ENCODE results near the gene APP.

APP gene

GRCh38 chr21:26115305-26115704, 55.3 kb downstream of the APP start:
- H3K27me3 Mint-ChIP-seq (ENCODE audit: low read depth, poor library complexity) = no peaks in the 10 kb centered on the region
- TF ChIP-seq CTCF (IDR thresholded peaks at IDR 0.05) = no peak
- no peaks in the 10 kb centered on the region for H3K9me3 Mint-ChIP-seq
- H3K27ac Mint-ChIP-seq = peak overlapping the region; percentile 72
- peaks cover 38% of the 10 kb centered on the region for H3K4me1 Mint-ChIP-seq
- no peak overlapping the region for H3K4me3 Mint-ChIP-seq
- H3K36me3 Mint-ChIP-seq (ENCODE audit: low read depth) = peaks cover 33% of the 10 kb centered on the region
- DNase-seq = no peak

GRCh38 chr21:26112975-26113374, 57.6 kb downstream of the APP start:
- Mint-ChIP-seq H3K27me3 (ENCODE audit: low read depth, poor library complexity) (peaks cover 4% of the 10 kb centered on the region), H3K4me3 (no peak overlapping the region), H3K4me1 (peaks cover 38% of the 10 kb centered on the region), H3K27ac (peak overlapping the region; percentile 83), H3K9me3 (no peaks in the 10 kb centered on the region), H3K36me3 (ENCODE audit: low read depth) (peaks cover 49% of the 10 kb centered on the region)
- TF ChIP-seq CTCF (IDR thresholded peaks at IDR 0.05) = no peak
- no peak for DNase-seq

GRCh38 chr21:26112127-26112742, 58.3 kb downstream of the APP start:
- H3K36me3 Mint-ChIP-seq (ENCODE audit: low read depth) = peaks cover 57% of the 10 kb centered on the region
- H3K4me3 Mint-ChIP-seq = no peak overlapping the region
- no peaks in the 10 kb centered on the region for H3K9me3 Mint-ChIP-seq
- DNase-seq = no peak
- H3K27me3 Mint-ChIP-seq (ENCODE audit: low read depth, poor library complexity) = peaks cover 4% of the 10 kb centered on the region
- H3K4me1 Mint-ChIP-seq = peaks cover 38% of the 10 kb centered on the region
- H3K27ac Mint-ChIP-seq = peak overlapping the region; percentile 83
- TF ChIP-seq CTCF (IDR thresholded peaks at IDR 0.05) = no peak

- Mint-ChIP-seq H3K4me1 (peaks cover 30% of the 10 kb centered on the region), H3K27ac (no peak overlapping the region), H3K27me3 (ENCODE audit: low read depth, poor library complexity) (peaks cover 7% of the 10 kb centered on the region), H3K36me3 (ENCODE audit: low read depth) (peaks cover 72% of the 10 kb centered on the region), H3K4me3 (no peak overlapping the region), H3K9me3 (peaks cover 2% of the 10 kb centered on the region)
- TF ChIP-seq CTCF (IDR thresholded peaks at IDR 0.05) = no peak
- DNase-seq = no peak
Observed at GRCh38 chr21:26110715-26111114, 59.9 kb downstream of the APP start.

- Mint-ChIP-seq H3K9me3 (peaks cover 16% of the 10 kb centered on the region), H3K27me3 (ENCODE audit: low read depth, poor library complexity) (peaks cover 7% of the 10 kb centered on the region), H3K4me1 (no peaks in the 10 kb centered on the region), H3K27ac (no peak overlapping the region), H3K4me3 (no peak overlapping the region), H3K36me3 (ENCODE audit: low read depth) (peaks cover 79% of the 10 kb centered on the region)
- DNase-seq = no peak
- TF ChIP-seq CTCF (IDR thresholded peaks at IDR 0.05) = no peak
Observed at GRCh38 chr21:26107429-26107828, 63.1 kb downstream of the APP start.

- no peaks in the 10 kb centered on the region for H3K4me1 Mint-ChIP-seq
- no peak overlapping the region for H3K27ac Mint-ChIP-seq
- H3K27me3 Mint-ChIP-seq (ENCODE audit: low read depth, poor library complexity) = peaks cover 7% of the 10 kb centered on the region
- H3K9me3 Mint-ChIP-seq = peaks cover 16% of the 10 kb centered on the region
- no peak overlapping the region for H3K4me3 Mint-ChIP-seq
- H3K36me3 Mint-ChIP-seq (ENCODE audit: low read depth) = peaks cover 79% of the 10 kb centered on the region
- no peak for TF ChIP-seq CTCF (IDR thresholded peaks at IDR 0.05)
- no peak for DNase-seq
Observed at GRCh38 chr21:26106562-26106961, 64.0 kb downstream of the APP start.

All from nephron progenitor cell (in vitro differentiated cells).